SU-DHL-6 (cell line): ENCODE data around the gene LCP2.

ENCODE experiments used
- H2AFZ ChIP-seq: fragments of 200-600 bp; sonication (generic); 2 replicates; pipeline ENCODE4 v1.6.1; 2014; ENCODE audit warnings: low read depth, mild to moderate bottlenecking, moderate library complexity, mixed read lengths, antibody characterized with exemption, low read length; ENCODE audit not compliant: severe bottlenecking
- H3F3A ChIP-seq: fragments of 200-600 bp; shearing (Covaris generic); 2 replicates; pipeline ENCODE4 v1.6.0; 2016; ENCODE audit warnings: antibody characterized with exemption, mild to moderate bottlenecking; ENCODE audit not compliant: insufficient read depth
- H3K27ac ChIP-seq: fragments of 200-600 bp; sonication (generic); 2 replicates; pipeline ENCODE4 v1.5.1; 2016; ENCODE audit warnings: low read depth, mild to moderate bottlenecking, low read length, moderate library complexity, mixed read lengths
- H3K27me3 ChIP-seq: fragments of 200-600 bp; sonication (generic), shearing (Covaris generic); 2 replicates; pipeline ENCODE4 v1.6.0; 2014; ENCODE audit warnings: mild to moderate bottlenecking, low read length
- H3K36me3 ChIP-seq: fragments of 200-600 bp; sonication (generic); 2 replicates; pipeline ENCODE4 v1.6.1; 2014; ENCODE audit warnings: mild to moderate bottlenecking, low read length, mixed read lengths
- H3K4me2 ChIP-seq: fragments of 300-600, 200-600 bp; shearing (Covaris generic), sonication (generic); 2 replicates; pipeline ENCODE4 v1.6.0; 2014; ENCODE audit warnings: low read length, low read depth, mild to moderate bottlenecking; ENCODE audit not compliant: poor library complexity, severe bottlenecking
- H3K4me3 ChIP-seq: fragments of 200-600 bp; sonication (generic); 2 replicates; pipeline ENCODE4 v1.5.1; 2014; ENCODE audit warnings: antibody characterized with exemption, low read length, mild to moderate bottlenecking, mixed read lengths; ENCODE audit not compliant: insufficient read depth, poor library complexity, severe bottlenecking
- H3K79me2 ChIP-seq: fragments of 200-600 bp; sonication (generic); 2 replicates; pipeline ENCODE4 v1.6.1; 2014; ENCODE audit warnings: mild to moderate bottlenecking, low read length, moderate library complexity; ENCODE audit not compliant: insufficient read depth
- H3K9ac ChIP-seq: fragments of 200-600 bp; sonication (generic); 2 replicates; pipeline ENCODE4 v1.7.0; 2014; ENCODE audit warnings: mild to moderate bottlenecking, low read length
- H3K9me2 ChIP-seq: fragments of 200-600 bp; sonication (generic); replicated peaks from 2 replicates; pipeline ENCODE4 v1.6.1; 2014; ENCODE audit warnings: low read length; ENCODE audit not compliant: insufficient read depth
- H3K9me3 ChIP-seq: fragments of 200-600 bp; sonication (generic); 2 replicates; pipeline ENCODE4 v1.6.1; 2014; ENCODE audit warnings: low read length, mixed read lengths; ENCODE audit not compliant: insufficient read depth
- H4K20me1 ChIP-seq: fragments of 200-600 bp; sonication (generic); 2 replicates; pipeline ENCODE4 v1.6.1; 2014; ENCODE audit warnings: low read depth, mild to moderate bottlenecking, antibody characterized with exemption, low read length, moderate library complexity, mixed read lengths
- CTCF ChIP-seq: fragments of 200-600 bp; sonication (generic); IDR thresholded peaks from one replicate; pipeline ENCODE4 v1.5.1; 2017; ENCODE audit warnings: antibody characterized with exemption, mild to moderate bottlenecking, low read length, moderate library complexity; ENCODE audit not compliant: insufficient read depth, poor library complexity, severe bottlenecking
- EZH2phosphoT487 ChIP-seq: fragments of 200-600 bp; sonication (generic), shearing (Covaris generic); conservative IDR thresholded peaks from 2 replicates; pipeline ENCODE4 v1.6.1; 2018; ENCODE audit warnings: mild to moderate bottlenecking, antibody characterized with exemption, low read length, moderate library complexity, mixed read lengths

Gene LCP2

GRCh38 chr5:170337045-170337733 lies 39.6 kb upstream of the LCP2 start:
- no peak overlapping the region for H2AFZ ChIP-seq
- no peak overlapping the region for H3K4me2 ChIP-seq
- H3F3A ChIP-seq: no peaks in the 10 kb centered on the region
- H3K9me3 ChIP-seq: peaks cover 9% of the 10 kb centered on the region; the same call in 1 of the 2 replicates
- no peaks in the 10 kb centered on the region for H3K9me2 ChIP-seq
- no peak for TF ChIP-seq CTCF
- no peak for TF ChIP-seq EZH2phosphoT487
- H3K27ac ChIP-seq: no peak overlapping the region
- no peaks in the 10 kb centered on the region for H3K27me3 ChIP-seq
- H3K9ac ChIP-seq: no peak overlapping the region
- no peaks in the 10 kb centered on the region for H3K79me2 ChIP-seq
- H4K20me1 ChIP-seq: no peaks in the 10 kb centered on the region
- no peaks in the 10 kb centered on the region for H3K36me3 ChIP-seq
- no peak overlapping the region for H3K4me3 ChIP-seq

DNA sequence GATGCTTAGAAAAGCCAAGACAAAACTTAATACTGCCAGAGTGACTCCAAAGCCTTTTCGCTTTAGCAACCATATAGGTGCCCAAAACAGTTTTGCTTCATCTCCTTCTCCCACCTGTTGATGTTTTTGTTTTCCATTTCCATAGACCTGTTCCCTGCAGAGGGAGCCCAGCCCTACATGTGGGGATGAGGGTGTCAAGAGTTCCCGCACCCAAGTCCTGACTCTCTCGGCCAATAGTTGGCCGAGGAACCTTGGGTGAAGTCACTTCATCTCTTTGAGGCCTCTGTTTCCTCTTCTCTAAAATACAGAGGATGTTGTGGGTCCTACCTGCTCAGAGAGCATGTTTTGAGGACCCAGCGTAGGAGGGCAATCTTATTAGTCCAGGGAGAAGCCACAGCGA lies 38.5 kb upstream of the LCP2 start:
- H4K20me1 ChIP-seq: no peaks in the 10 kb centered on the region
- TF ChIP-seq CTCF (no peak), EZH2phosphoT487 (no peak)
- no peak overlapping the region for H3K4me2 ChIP-seq
- H3K27ac ChIP-seq: no peak overlapping the region
- H3K4me3 ChIP-seq: no peak overlapping the region
- H3K36me3 ChIP-seq: no peaks in the 10 kb centered on the region
- H3K27me3 ChIP-seq: no peaks in the 10 kb centered on the region
- H3K79me2 ChIP-seq: no peaks in the 10 kb centered on the region
- no peaks in the 10 kb centered on the region for H3K9me2 ChIP-seq
- H3F3A ChIP-seq: no peaks in the 10 kb centered on the region
- H3K9me3 ChIP-seq: peaks cover under 1% of the 10 kb centered on the region; the same call in 1 of the 2 replicates
- H2AFZ ChIP-seq: no peak overlapping the region
- H3K9ac ChIP-seq: no peak overlapping the region

DNA sequence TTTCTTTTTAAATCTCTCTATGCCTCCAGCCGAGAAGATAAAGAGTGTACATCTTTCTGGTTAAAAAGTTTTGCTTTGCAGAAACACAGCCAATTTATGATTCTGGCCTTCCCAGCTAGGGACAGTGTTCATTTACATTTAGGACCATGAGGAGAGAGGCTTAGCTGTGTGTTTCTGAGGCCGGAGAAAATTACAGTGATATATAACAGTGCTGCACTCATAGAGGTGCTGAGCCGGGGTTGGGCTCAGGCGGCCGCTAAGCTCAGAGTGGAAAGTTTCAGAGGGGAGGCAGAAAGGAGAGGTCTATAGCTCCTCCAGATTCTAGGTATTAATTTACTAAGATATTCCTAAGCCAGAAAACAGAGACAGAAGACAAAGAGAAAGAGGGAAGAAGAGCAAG lies 37.0 kb upstream of the LCP2 start:
- Histone ChIP-seq H3K4me2 (no peak overlapping the region), H3K27ac (no peak overlapping the region), H2AFZ (no peak overlapping the region), H3K9ac (no peak overlapping the region), H4K20me1 (no peaks in the 10 kb centered on the region), H3K27me3 (no peaks in the 10 kb centered on the region), H3F3A (no peaks in the 10 kb centered on the region), H3K36me3 (no peaks in the 10 kb centered on the region), H3K9me2 (no peaks in the 10 kb centered on the region), H3K9me3 (no peaks in the 10 kb centered on the region), H3K4me3 (no peak overlapping the region), H3K79me2 (no peaks in the 10 kb centered on the region)
- TF ChIP-seq EZH2phosphoT487 (no peak), CTCF (no peak)
